ENCODE measurements around the gene ARL8B. TPM values are rescaled to one million over a fixed set of nuclear protein-coding genes. Genes with fewer than 3 reads are reported as not detected.

ARL8B gene
- total and polyA plus RNA-seq, 2 of the 8 experiments (the other 6 are each of a cell fraction or from before 2014, with no cell fraction given) = 14.5 to 27.8 TPM

- DNase-seq (ENCODE audit: low read depth in 1 of 2, low spot score in 2 of 2) = no peak
- Histone ChIP-seq H3K14ac (ENCODE audit: insufficient read length) (no peak overlapping the region), H3K27ac (ENCODE audit: low read depth, low read length) (no peak overlapping the region), H3K4me3 (ENCODE audit: extremely low read depth in 1 of 4, insufficient read depth in 2 of 4, low read depth in 3 of 4, low read length in 4 of 4) (no peak overlapping the region), H2AK5ac (ENCODE audit: low read depth, low read length) (no peak overlapping the region), H3K56ac (replicated peaks; ENCODE audit: insufficient read length, low read depth, low read length) (no peak overlapping the region), H2AFZ (ENCODE audit: low read length) (no peak overlapping the region), H4K20me1 (replicated peaks in 1 of 2; ENCODE audit: control insufficient read depth in 1 of 2, insufficient read depth in 2 of 2, low read length in 2 of 2) (no peaks in the 10 kb centered on the region), H2BK5ac (ENCODE audit: low read depth, low read length) (no peak overlapping the region), H2BK12ac (ENCODE audit: low read depth, low read length) (no peak overlapping the region), H2BK15ac (ENCODE audit: low read length) (no peak overlapping the region), H3K9me3 (ENCODE audit: insufficient read depth in 2 of 2, low read depth in 1 of 2, low read length in 1 of 2) (no peaks in the 10 kb centered on the region), H3K9ac (replicated peaks in 1 of 4; ENCODE audit: extremely low read depth in 1 of 4, low read depth in 3 of 4, low read length in 3 of 4) (no peak overlapping the region), H4K8ac (ENCODE audit: extremely low read depth, insufficient read depth, low read length) (no peak overlapping the region), H3K4me1 (replicated peaks in 1 of 4; ENCODE audit: control insufficient read depth in 3 of 4, insufficient read depth in 4 of 4, low read length in 3 of 4) (peaks cover 0 to 6% (median 1%) of the 10 kb centered on the region in 4 experiments; a peak in 1 of 7 replicates), H3K79me1 (ENCODE audit: low read depth, low read length) (no peaks in the 10 kb centered on the region), H3K4ac (replicated peaks; ENCODE audit: insufficient read length, low read depth, low read length) (no peak overlapping the region), H3K18ac (ENCODE audit: extremely low read depth, low read length) (no peak overlapping the region), H3K27me3 (replicated peaks in 1 of 4; ENCODE audit: control insufficient read depth in 3 of 4, extremely low read depth in 1 of 4, insufficient read depth in 3 of 4, low read length in 3 of 4) (peaks cover 0 to 10% (median 7%) of the 10 kb centered on the region in 4 experiments; a peak in 6 of 7 replicates), H3K4me2 (ENCODE audit: insufficient read depth in 1 of 2, low read depth in 2 of 2, low read length in 2 of 2) (no peak overlapping the region), H4K91ac (replicated peaks; ENCODE audit: insufficient read length, low read length) (no peak overlapping the region), H3K23me2 (ENCODE audit: low read depth, low read length) (peaks cover 3% of the 10 kb centered on the region), H2BK20ac (ENCODE audit: low read length) (no peak overlapping the region), H3K23ac (ENCODE audit: insufficient read length) (no peak overlapping the region), H2BK120ac (replicated peaks; ENCODE audit: low read depth, low read length) (no peak overlapping the region), H3K36me3 (ENCODE audit: control insufficient read depth in 2 of 4, insufficient read depth in 4 of 4, low read length in 3 of 4) (no peaks in the 10 kb centered on the region), H3K79me2 (ENCODE audit: control insufficient read depth in 1 of 2, insufficient read depth in 2 of 2, low read length in 2 of 2) (no peaks in the 10 kb centered on the region), H4K5ac (ENCODE audit: insufficient read length, low read depth, low read length) (no peak overlapping the region)
- POLR2A ChIA-PET (ENCODE audit: partially characterized antibody) = no interaction called here
- CTCF ChIA-PET (ENCODE audit: partially characterized antibody) = interaction anchor here (1.1 kb wide), 1 partner anchor 381 kb away, joined by 4 read pairs; no protein-coding TSS in a partner anchor
- no peak for FAIRE-seq
- 82% methylated on average over 1 of the region's 1 CpG; no CpG with 5 or more reads in 1 of the 2 experiments for whole genome bisulfite sequencing, 2 experiments (ENCODE audit: extremely low coverage in 1 of 2, insufficient coverage in 1 of 2, insufficient read length in 1 of 2, insufficient replicate concordance in 2 of 2, low coverage in 1 of 2, low lambda C conversion rate in 2 of 2, missing lambda C conversion rate in 1 of 2)
- no peak for TF ChIP-seq BACH1 (IDR thresholded peaks at IDR 0.05; ENCODE audit: low read length)
- TF ChIP-seq GTF2F1 (IDR thresholded peaks at IDR 0.05; ENCODE audit: borderline replicate concordance, low read depth, low read length) = no peak
- TF ChIP-seq EGR1 (IDR thresholded peaks at IDR 0.05; ENCODE audit: borderline replicate concordance, low read depth, low read length) = no peak
- TF ChIP-seq CREB1 (IDR thresholded peaks at IDR 0.05) = no peak
- TF ChIP-seq KDM5A (IDR thresholded peaks at IDR 0.05; ENCODE audit: low read length) = no peak
- no peak for TF ChIP-seq EP300 (IDR thresholded peaks at IDR 0.05; ENCODE audit: borderline replicate concordance in 1 of 2, low read depth in 2 of 2, low read length in 2 of 2)
- TF ChIP-seq CBX5 (IDR thresholded peaks at IDR 0.05; ENCODE audit: low read depth, low read length) = no peak
- no peak for TF ChIP-seq TEAD4 (IDR thresholded peaks at IDR 0.05; ENCODE audit: low read depth, low read length)
- TF ChIP-seq MAX (IDR thresholded peaks at IDR 0.05) = no peak
These were observed 30.1 kb upstream of the ARL8B start for GRCh38 chr3:5092018-5092417.

Measured in H1 (cell line).